ENCODE measurements around the gene NKX1-1. TPM values are rescaled to one million over a fixed set of nuclear protein-coding genes. Genes with fewer than 3 reads are reported as not detected.

The NKX1-1 gene
- total RNA-seq, 1 donor from 2014 or later: not detected

DNA sequence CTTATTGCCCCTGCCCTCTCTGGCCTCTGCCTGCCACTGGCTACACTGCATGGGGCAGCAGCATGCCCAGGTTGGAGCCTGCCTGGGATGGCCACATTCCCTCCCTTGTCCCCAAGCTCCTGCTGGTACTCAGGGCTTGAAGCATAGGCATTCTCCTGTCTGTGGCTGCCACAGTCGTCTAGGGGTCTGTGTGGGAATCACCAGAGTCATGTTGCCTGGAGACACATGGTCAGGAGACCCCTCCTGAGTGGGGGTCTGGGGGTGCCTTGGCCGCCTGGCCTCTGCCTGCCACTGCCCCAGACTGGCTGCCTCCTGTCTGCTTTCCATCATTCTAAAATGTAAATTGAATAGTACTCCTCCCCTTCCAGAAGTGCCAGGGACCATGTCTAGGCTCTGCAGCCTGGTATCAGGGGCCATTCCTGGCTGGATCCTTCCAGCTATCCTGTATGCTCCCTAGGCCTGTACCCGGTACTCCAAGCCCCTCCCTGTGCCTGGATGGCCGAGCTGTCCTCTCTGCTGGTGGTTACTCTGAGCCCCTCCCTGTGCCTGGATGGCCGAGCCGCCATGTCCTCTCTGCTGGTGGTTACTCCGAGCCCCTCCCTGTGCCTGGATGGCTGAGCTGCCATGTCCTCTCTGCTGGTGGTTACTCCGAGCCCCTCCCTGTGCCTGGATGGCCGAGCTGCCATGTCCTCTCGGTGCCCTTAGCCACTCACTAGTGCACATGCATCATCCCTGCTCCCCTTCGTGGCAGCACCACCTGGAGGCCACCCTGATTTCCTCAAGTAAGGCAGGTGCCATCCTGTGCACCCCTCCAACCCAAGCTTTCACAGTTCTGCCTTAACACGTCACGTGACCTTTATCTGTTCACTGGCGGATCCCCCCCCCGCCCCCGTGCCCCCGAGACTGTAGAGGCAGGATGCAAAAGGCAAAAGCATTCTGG is 5.5 kb upstream of the NKX1-1 start:
- Histone ChIP-seq H3K36me3 (no peaks in the 10 kb centered on the region), H3K27me3 (ENCODE audit: low read depth) (peaks cover 97% of the 10 kb centered on the region), H3K27ac (replicated peaks) (no peak overlapping the region), H3K4me1 (peaks cover 12% of the 10 kb centered on the region), H3K4me3 (no peak overlapping the region), H3K9me3 (replicated peaks) (no peaks in the 10 kb centered on the region)
- intact Hi-C loops (cut with micrococcal nuclease): no loop called here
- DNase-seq: no peak
- TF ChIP-seq, protein P1, sequence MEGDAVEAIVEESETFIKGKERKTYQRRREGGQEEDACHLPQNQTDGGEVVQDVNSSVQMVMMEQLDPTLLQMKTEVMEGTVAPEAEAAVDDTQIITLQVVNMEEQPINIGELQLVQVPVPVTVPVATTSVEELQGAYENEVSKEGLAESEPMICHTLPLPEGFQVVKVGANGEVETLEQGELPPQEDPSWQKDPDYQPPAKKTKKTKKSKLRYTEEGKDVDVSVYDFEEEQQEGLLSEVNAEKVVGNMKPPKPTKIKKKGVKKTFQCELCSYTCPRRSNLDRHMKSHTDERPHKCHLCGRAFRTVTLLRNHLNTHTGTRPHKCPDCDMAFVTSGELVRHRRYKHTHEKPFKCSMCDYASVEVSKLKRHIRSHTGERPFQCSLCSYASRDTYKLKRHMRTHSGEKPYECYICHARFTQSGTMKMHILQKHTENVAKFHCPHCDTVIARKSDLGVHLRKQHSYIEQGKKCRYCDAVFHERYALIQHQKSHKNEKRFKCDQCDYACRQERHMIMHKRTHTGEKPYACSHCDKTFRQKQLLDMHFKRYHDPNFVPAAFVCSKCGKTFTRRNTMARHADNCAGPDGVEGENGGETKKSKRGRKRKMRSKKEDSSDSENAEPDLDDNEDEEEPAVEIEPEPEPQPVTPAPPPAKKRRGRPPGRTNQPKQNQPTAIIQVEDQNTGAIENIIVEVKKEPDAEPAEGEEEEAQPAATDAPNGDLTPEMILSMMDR (IDR thresholded peaks at IDR 0.05; ENCODE audit: borderline replicate concordance): no peak

- H3K4me1 ChIP-seq: peaks cover 19% of the 10 kb centered on the region
- peaks cover 97% of the 10 kb centered on the region for H3K27me3 ChIP-seq (ENCODE audit: low read depth)
- H3K27ac ChIP-seq (replicated peaks): no peak overlapping the region
- H3K9me3 ChIP-seq (replicated peaks): no peaks in the 10 kb centered on the region
- intact Hi-C loops (cut with micrococcal nuclease): no loop called here
- peak; percentile 35 for DNase-seq
- H3K4me3 ChIP-seq: no peak overlapping the region
- H3K36me3 ChIP-seq: no peaks in the 10 kb centered on the region
- TF ChIP-seq, protein P1 (IDR thresholded peaks at IDR 0.05; ENCODE audit: borderline replicate concordance): no peak
These were observed 4.5 kb upstream of the NKX1-1 start for GRCh38 chr4:1410491-1411325.

DNA sequence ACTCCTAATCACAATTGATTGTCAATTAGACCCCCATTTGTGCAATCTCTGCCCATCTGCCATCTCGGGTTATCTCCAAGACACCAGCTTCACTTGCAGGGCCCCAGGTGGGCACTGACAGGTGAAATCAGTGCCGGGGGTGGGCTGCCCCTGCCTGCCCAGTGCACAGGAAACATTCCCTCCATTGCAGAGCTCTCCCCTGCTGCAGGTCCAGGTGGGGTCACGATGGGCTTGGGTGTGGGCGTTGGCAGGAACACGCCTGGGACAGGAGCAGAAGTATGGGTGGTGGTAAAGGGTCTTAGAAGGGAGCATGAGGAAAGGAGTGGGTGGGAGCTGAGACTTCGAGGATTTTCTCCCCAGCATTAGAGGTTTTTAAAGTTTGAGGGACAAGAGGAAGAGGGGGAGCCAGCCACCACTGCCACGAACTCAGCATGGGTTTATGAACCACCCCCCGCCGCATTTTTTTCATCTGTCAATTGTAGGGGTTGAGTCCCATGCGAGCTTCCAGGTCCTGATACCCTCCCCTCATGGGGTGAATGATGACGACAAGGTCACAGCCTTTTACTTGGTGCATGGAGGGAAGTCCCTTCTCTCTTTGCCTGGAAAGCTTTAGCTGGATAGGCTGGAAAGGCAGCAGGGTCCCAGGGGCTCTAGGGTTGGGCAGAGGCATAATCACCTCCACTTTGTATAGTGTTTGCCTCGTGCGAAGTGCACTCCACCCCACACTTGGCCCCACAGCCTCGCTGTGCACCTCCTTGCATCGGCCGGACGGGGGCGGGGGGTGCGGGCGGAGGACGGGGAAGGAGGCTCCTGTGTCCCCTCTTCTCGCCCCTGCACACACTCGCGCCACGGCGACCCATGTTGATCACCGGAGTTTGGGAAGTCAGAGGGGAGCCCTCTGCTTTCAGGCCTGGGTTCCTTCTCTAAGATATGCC is 3.5 kb upstream of the NKX1-1 start:
- Histone ChIP-seq H3K27me3 (ENCODE audit: low read depth) (peaks cover 97% of the 10 kb centered on the region), H3K36me3 (no peaks in the 10 kb centered on the region), H3K4me1 (peaks cover 27% of the 10 kb centered on the region), H3K27ac (replicated peaks) (no peak overlapping the region), H3K9me3 (replicated peaks) (no peaks in the 10 kb centered on the region), H3K4me3 (no peak overlapping the region)
- DNase-seq: no peak
- TF ChIP-seq, protein P1 (IDR thresholded peaks at IDR 0.05; ENCODE audit: borderline replicate concordance): no peak
- intact Hi-C loops (cut with micrococcal nuclease): no loop called here

GRCh38 chr4:1409079-1409478 is 2.8 kb upstream of the NKX1-1 start:
- Histone ChIP-seq H3K36me3 (no peaks in the 10 kb centered on the region), H3K27ac (replicated peaks) (no peak overlapping the region), H3K9me3 (replicated peaks) (no peaks in the 10 kb centered on the region), H3K4me3 (no peak overlapping the region), H3K4me1 (peaks cover 34% of the 10 kb centered on the region), H3K27me3 (ENCODE audit: low read depth) (peaks cover 100% of the 10 kb centered on the region)
- intact Hi-C loops (cut with micrococcal nuclease): no loop called here
- TF ChIP-seq, protein P1 (IDR thresholded peaks at IDR 0.05; ENCODE audit: borderline replicate concordance): no peak
- no peak for DNase-seq

- DNase-seq: no peak
- H3K27ac ChIP-seq (replicated peaks): no peak overlapping the region
- peaks cover 100% of the 10 kb centered on the region for H3K27me3 ChIP-seq (ENCODE audit: low read depth)
- peaks cover 40% of the 10 kb centered on the region for H3K4me1 ChIP-seq
- no peaks in the 10 kb centered on the region for H3K9me3 ChIP-seq (replicated peaks)
- TF ChIP-seq, protein P1 (IDR thresholded peaks at IDR 0.05; ENCODE audit: borderline replicate concordance): no peak
- H3K36me3 ChIP-seq: no peaks in the 10 kb centered on the region
- intact Hi-C loops (cut with micrococcal nuclease): no loop called here
- no peak overlapping the region for H3K4me3 ChIP-seq
These were observed 2.2 kb upstream of the NKX1-1 start for GRCh38 chr4:1408418-1408817.
